Ectodermal cell (in vitro differentiated cells): ENCODE results near the gene WDR70.
"Not testable (repeated sequence)": the region's sequence is repeated elsewhere in the genome, so short reads cannot be mapped to it uniquely, and the experiment has no call there.

Experiments used
- H3K27ac ChIP-seq: 2 replicates; pipeline ENCODE4 v1.7.0; 2013; ENCODE audit warnings: mild to moderate bottlenecking, low read depth, low read length; ENCODE audit not compliant: insufficient read depth, poor library complexity, severe bottlenecking
- H3K27me3 ChIP-seq: 2 replicates; pipeline ENCODE4 v1.7.0; 2013; ENCODE audit warnings: mild to moderate bottlenecking, low read length; ENCODE audit not compliant: insufficient read depth, control insufficient read depth, poor library complexity, severe bottlenecking
- H3K36me3 ChIP-seq: one replicate; pipeline ENCODE4 v1.7.0; 2013; ENCODE audit warnings: low read length; ENCODE audit not compliant: control insufficient read depth, insufficient read depth
- H3K4me1 ChIP-seq: one replicate; pipeline ENCODE4 v1.7.0; 2013; ENCODE audit warnings: low read length; ENCODE audit not compliant: control insufficient read depth, insufficient read depth
- H3K4me3 ChIP-seq: 2 replicates; pipeline ENCODE4 v1.7.0; 2013; ENCODE audit warnings: low read depth, low read length, control low read depth; ENCODE audit not compliant: insufficient read depth
- H3K9me3 ChIP-seq: 2 replicates; pipeline ENCODE4 v1.7.0; 2013; ENCODE audit warnings: mild to moderate bottlenecking, low read length, moderate library complexity; ENCODE audit not compliant: control insufficient read depth
- WGBS, 2 experiments: methylation state at CpG; one replicate each; pipeline ENCODE4 v1.1.7; 2013; ENCODE audit warnings: missing lambda C conversion rate in 2 of 2; 5-methylcytosine and 5-hydroxymethylcytosine counted together

Gene WDR70

GRCh38 chr5:37506722-37507121, 127.6 kb downstream of the WDR70 start:
- Histone ChIP-seq H3K27ac (no peak overlapping the region), H3K4me3 (no peak overlapping the region), H3K4me1 (no peaks in the 10 kb centered on the region), H3K9me3 (no peaks in the 10 kb centered on the region), H3K36me3 (no peaks in the 10 kb centered on the region), H3K27me3 (no peaks in the 10 kb centered on the region)
- WGBS, 2 experiments = 92 to 94% methylated on average over 5 of the region's 5 CpGs

GRCh38 chr5:37511646-37512045, 132.5 kb downstream of the WDR70 start:
- Histone ChIP-seq H3K27me3 (no peaks in the 10 kb centered on the region), H3K27ac (no peak overlapping the region), H3K36me3 (no peaks in the 10 kb centered on the region), H3K4me1 (no peaks in the 10 kb centered on the region), H3K9me3 (no peaks in the 10 kb centered on the region), H3K4me3 (no peak overlapping the region)
- WGBS, 2 experiments = 93 to 94% methylated on average over 1 of the region's 1 CpG

GRCh38 chr5:37514946-37515345, 135.8 kb downstream of the WDR70 start:
- H3K27me3 ChIP-seq = no peaks in the 10 kb centered on the region
- no peaks in the 10 kb centered on the region for H3K36me3 ChIP-seq
- no peaks in the 10 kb centered on the region for H3K4me1 ChIP-seq
- H3K27ac ChIP-seq = no peak overlapping the region
- H3K4me3 ChIP-seq = no peak overlapping the region
- H3K9me3 ChIP-seq = no peaks in the 10 kb centered on the region
- WGBS, 2 experiments = 93 to 96% methylated on average over 1 of the region's 1 CpG

GRCh38 chr5:37517686-37518085, 138.6 kb downstream of the WDR70 start:
- peaks cover 4% of the 10 kb centered on the region for H3K36me3 ChIP-seq
- no peaks in the 10 kb centered on the region for H3K4me1 ChIP-seq
- H3K9me3 ChIP-seq = no peaks in the 10 kb centered on the region
- H3K4me3 ChIP-seq = no peak overlapping the region
- no peak overlapping the region for H3K27ac ChIP-seq
- WGBS, 2 experiments = 100% methylated on average over 2 of the region's 3 CpGs
- no peaks in the 10 kb centered on the region for H3K27me3 ChIP-seq

DNA sequence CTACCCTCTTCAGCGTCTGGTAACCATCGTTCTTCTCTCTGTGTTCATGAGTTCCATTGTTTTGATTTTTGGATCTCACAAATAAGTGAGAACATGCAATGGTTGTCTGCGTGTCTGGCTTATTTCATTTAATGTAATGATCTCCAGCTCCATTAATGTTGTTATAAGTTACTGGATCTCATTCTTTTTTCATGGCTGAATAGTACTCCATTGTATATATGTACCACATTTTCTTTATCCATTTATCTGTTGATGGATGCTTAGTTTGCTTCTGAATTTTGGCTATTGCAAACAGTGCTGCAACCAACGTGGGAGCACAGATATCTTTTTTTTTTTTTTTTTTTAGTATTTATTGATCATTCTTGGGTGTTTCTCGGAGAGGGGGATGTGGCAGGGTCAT, 139.2 kb downstream of the WDR70 start:
- not testable (repeated sequence) for H3K27me3 ChIP-seq

GRCh38 chr5:37519304-37519703, 140.2 kb downstream of the WDR70 start:
- H3K27me3 ChIP-seq = no peaks in the 10 kb centered on the region
- H3K36me3 ChIP-seq = peaks cover 4% of the 10 kb centered on the region
- 96% methylated on average over 43 of the region's 43 CpGs for WGBS, 2 experiments
- no peak overlapping the region for H3K4me3 ChIP-seq
- no peaks in the 10 kb centered on the region for H3K4me1 ChIP-seq
- H3K9me3 ChIP-seq = no peaks in the 10 kb centered on the region
- no peak overlapping the region for H3K27ac ChIP-seq

More for the DNA sequence above, 139.2 kb downstream of the WDR70 start:
- not testable (repeated sequence) for H3K27ac ChIP-seq, H3K9me3 ChIP-seq, H3K36me3 ChIP-seq, H3K4me1 ChIP-seq, H3K4me3 ChIP-seq
- 94 to 100% methylated on average over 4 of the region's 5 CpGs for WGBS, 2 experiments

GRCh38 chr5:37519807-37520206, 140.7 kb downstream of the WDR70 start:
- Histone ChIP-seq H3K4me1 (no peaks in the 10 kb centered on the region), H3K36me3 (peaks cover 4% of the 10 kb centered on the region), H3K4me3 (no peak overlapping the region), H3K27me3 (no peaks in the 10 kb centered on the region), H3K27ac (no peak overlapping the region), H3K9me3 (no peaks in the 10 kb centered on the region)
- no CpG with 5 or more reads among the region's 1 CpG for WGBS, 2 experiments

DNA sequence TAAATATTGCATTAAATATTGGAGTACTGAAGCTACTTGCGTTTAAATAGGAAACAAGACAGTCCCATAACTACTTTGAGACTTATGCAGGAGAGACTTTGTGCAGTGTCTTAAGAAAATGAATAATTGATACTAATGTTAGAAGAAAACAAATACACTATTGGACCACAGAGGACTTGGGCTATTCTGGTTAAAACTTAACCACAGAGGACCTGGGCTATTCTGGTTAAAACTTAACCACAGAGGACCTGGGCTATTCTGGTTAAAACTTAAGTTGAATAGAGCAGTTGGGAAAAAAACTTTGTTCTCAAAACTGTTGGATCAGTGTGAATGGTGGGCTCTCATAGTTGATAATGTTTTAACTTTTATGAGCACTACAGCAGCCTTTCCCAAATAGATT, 141.7 kb downstream of the WDR70 start:
- Histone ChIP-seq H3K4me1 (no peaks in the 10 kb centered on the region), H3K36me3 (peaks cover 4% of the 10 kb centered on the region), H3K9me3 (no peaks in the 10 kb centered on the region), H3K4me3 (no peak overlapping the region), H3K27ac (no peak overlapping the region), H3K27me3 (no peaks in the 10 kb centered on the region)
- 91% methylated on average over 1 of the region's 1 CpG; no CpG with 5 or more reads in 1 of the 2 experiments for WGBS, 2 experiments

DNA sequence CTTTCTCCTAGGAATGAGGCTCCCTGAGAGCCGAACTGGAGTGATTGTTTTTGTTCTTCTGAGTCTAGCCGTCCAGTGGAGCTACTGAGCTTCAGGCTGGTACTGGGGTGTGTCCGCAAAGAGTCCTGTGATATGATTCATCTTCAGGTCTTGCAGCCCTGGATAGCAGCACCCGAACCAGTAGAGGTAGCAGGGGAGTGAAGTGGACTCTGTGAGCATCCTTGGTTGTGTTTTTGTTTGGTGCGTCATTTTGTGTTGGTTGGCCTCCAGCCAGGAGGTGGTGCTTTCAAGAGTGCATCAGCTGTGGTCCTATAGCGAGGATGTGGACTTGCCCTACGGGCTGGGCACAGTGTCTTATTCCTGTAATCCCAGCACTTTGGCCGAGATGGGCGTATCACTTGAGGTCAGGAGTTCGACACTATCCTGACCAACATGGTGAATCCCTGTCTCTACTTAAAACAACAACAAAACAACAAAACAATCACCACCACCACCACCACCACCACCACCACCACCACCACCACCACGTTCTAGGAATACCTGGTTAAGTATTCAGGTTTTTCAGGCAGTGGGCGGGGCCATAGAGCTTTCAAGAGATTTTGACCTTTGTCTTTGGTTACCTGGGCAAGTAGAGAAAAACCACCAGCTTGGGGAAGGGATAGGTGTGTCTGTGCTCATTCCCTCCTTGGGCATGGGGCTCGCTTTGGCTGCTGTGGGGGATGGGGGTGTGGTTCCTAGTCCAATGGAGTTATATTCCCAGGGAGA, 154.0 kb downstream of the WDR70 start:
- no peak overlapping the region for H3K4me3 ChIP-seq
- no peaks in the 10 kb centered on the region for H3K36me3 ChIP-seq
- no peak overlapping the region for H3K27ac ChIP-seq
- no peaks in the 10 kb centered on the region for H3K27me3 ChIP-seq
- no peaks in the 10 kb centered on the region for H3K4me1 ChIP-seq
- WGBS, 2 experiments = 92 to 96% methylated on average over 12 to 13 of the region's 13 CpGs
- no peaks in the 10 kb centered on the region for H3K9me3 ChIP-seq

- no peaks in the 10 kb centered on the region for H3K9me3 ChIP-seq
- WGBS, 2 experiments = 96 to 98% methylated on average over 5 to 6 of the region's 6 CpGs
Measured at GRCh38 chr5:37533851-37534250, 154.7 kb downstream of the WDR70 start.

More at GRCh38 chr5:37533851-37534250, 154.7 kb downstream of the WDR70 start:
- Histone ChIP-seq H3K4me3 (no peak overlapping the region), H3K27ac (no peak overlapping the region), H3K27me3 (no peaks in the 10 kb centered on the region), H3K36me3 (no peaks in the 10 kb centered on the region), H3K4me1 (no peaks in the 10 kb centered on the region)
